Mesothelial cell of epicardium (in vitro differentiated cells): ENCODE results near the gene CFL1. TPM values are rescaled to one million over a fixed set of nuclear protein-coding genes. Genes with fewer than 3 reads are reported as not detected.

Experiments used
- DNase-seq, 2 experiments: peaks; one replicate each; pipeline ENCODE4 v3.0.0; 2021; ENCODE audit warnings: low spot score in 2 of 2; ENCODE audit not compliant: unreplicated experiment in 2 of 2
- H3K27ac Mint-ChIP-seq: 2 replicates; pipeline ENCODE4 v1.8.0; 2021; ENCODE audit warnings: mixed read lengths
- H3K27me3 Mint-ChIP-seq: 2 replicates; pipeline ENCODE4 v1.8.0; 2021; ENCODE audit warnings: low read depth, mixed read lengths
- H3K36me3 Mint-ChIP-seq: 2 replicates; pipeline ENCODE4 v1.8.0; 2021; ENCODE audit warnings: mixed read lengths
- H3K4me1 Mint-ChIP-seq: 2 replicates; pipeline ENCODE4 v1.8.0; 2021; ENCODE audit warnings: mixed read lengths
- H3K4me3 Mint-ChIP-seq: 2 replicates; pipeline ENCODE4 v1.8.0; 2021; ENCODE audit warnings: mild to moderate bottlenecking, moderate library complexity, mixed read lengths
- H3K9me3 Mint-ChIP-seq: 2 replicates; pipeline ENCODE4 v1.8.0; 2021; ENCODE audit warnings: mixed read lengths
- CTCF ChIP-seq: fragments of 200-600 bp; sonication (generic); IDR thresholded peaks from one replicate; pipeline ENCODE4 v1.5.0; 2021; ENCODE audit warnings: antibody characterized with exemption; ENCODE audit not compliant: unreplicated experiment
- total RNA-seq: library from RNA; stranded (reverse); gene quantifications from 3 replicates; pipeline ENCODE4 v1.2.1, GENCODE V29; 2021

Gene CFL1
- total RNA-seq, 1 donor from 2014 or later, result 736 TPM

DNA sequence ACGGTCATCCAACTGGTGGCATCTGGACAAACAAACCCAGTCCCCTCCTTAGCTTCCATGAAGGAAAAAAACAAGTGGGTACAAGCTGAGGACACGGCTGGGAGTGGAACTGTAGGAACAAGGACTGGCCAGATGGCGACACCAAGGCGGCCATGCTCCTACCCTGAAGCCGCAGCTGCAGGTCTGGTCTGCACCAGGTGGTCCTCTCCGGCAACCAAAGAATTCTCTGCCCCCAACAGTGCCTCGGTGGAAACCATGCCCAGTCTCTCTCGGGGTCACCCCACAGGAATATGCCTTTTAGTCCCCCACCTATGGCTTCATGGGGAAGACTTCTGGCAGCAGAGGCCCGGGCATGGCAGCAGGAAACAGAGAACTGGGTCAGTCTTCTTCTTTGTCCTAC is 48.5 kb downstream of the CFL1 start:
- H3K9me3 Mint-ChIP-seq, result no peaks in the 10 kb centered on the region
- no peak overlapping the region for H3K4me3 Mint-ChIP-seq
- no peak for TF ChIP-seq CTCF
- no peak overlapping the region for H3K27ac Mint-ChIP-seq
- peaks cover 15% of the 10 kb centered on the region for H3K27me3 Mint-ChIP-seq
- no peaks in the 10 kb centered on the region for H3K36me3 Mint-ChIP-seq
- DNase-seq, result no peak
- peaks cover 3% of the 10 kb centered on the region for H3K4me1 Mint-ChIP-seq

GRCh38 chr11:65808744-65809341 is 49.1 kb downstream of the CFL1 start:
- no peaks in the 10 kb centered on the region for H3K36me3 Mint-ChIP-seq
- no peak for DNase-seq
- peaks cover 22% of the 10 kb centered on the region for H3K27me3 Mint-ChIP-seq
- peaks cover 2% of the 10 kb centered on the region for H3K4me1 Mint-ChIP-seq
- H3K9me3 Mint-ChIP-seq, result no peaks in the 10 kb centered on the region
- no peak overlapping the region for H3K4me3 Mint-ChIP-seq
- no peak for TF ChIP-seq CTCF
- H3K27ac Mint-ChIP-seq, result no peak overlapping the region

- peaks cover 32% of the 10 kb centered on the region for H3K27me3 Mint-ChIP-seq
These were observed 51.0 kb downstream of the CFL1 start for GRCh38 chr11:65806979-65807378.

More at GRCh38 chr11:65806979-65807378, 51.0 kb downstream of the CFL1 start:
- DNase-seq, result no peak
- Mint-ChIP-seq H3K4me3 (no peak overlapping the region), H3K4me1 (no peaks in the 10 kb centered on the region), H3K9me3 (no peaks in the 10 kb centered on the region), H3K36me3 (no peaks in the 10 kb centered on the region), H3K27ac (no peak overlapping the region)
- no peak for TF ChIP-seq CTCF

Other genes starting within 250 kb of the CFL1 start
- gene MAP3K11, start 244.0 kb downstream of the CFL1 start, total RNA-seq, result 46.8 to 52.0 TPM (median 47.5 TPM) in 3 replicates
- 59.0 to 61.8 TPM (median 61.3 TPM) in 3 replicates for gene PCNX3, start 242.4 kb downstream of the CFL1 start, total RNA-seq
- 37.1 to 42.9 TPM (median 37.5 TPM) in 3 replicates for gene SIPA1, start 220.1 kb downstream of the CFL1 start, total RNA-seq
- gene RELA, start 195.3 kb downstream of the CFL1 start, total RNA-seq, result 95.6 to 98.8 TPM (median 96.8 TPM) in 3 replicates
- 72.0 to 77.8 TPM (median 77.1 TPM) in 3 replicates for gene KAT5, start 145.9 kb downstream of the CFL1 start, total RNA-seq
- 41.8 to 45.0 TPM (median 42.4 TPM) in 3 replicates for gene RNASEH2C, start 137.4 kb downstream of the CFL1 start, total RNA-seq
- gene AP5B1, start 77.2 kb downstream of the CFL1 start, total RNA-seq, result 23.3 to 24.9 TPM (median 24.3 TPM) in 3 replicates
- gene OVOL1, start 71.1 kb downstream of the CFL1 start, total RNA-seq, result 3.9 to 4.7 TPM (median 4.3 TPM) in 3 replicates
- gene SNX32, start 24.2 kb downstream of the CFL1 start, total RNA-seq, result 6.8 to 10.7 TPM (median 7.5 TPM) in 3 replicates
- 73.3 to 74.9 TPM (median 73.7 TPM) in 3 replicates for gene MUS81, start 2.3 kb upstream of the CFL1 start, total RNA-seq
- gene EFEMP2, start 14.6 kb upstream of the CFL1 start, total RNA-seq, result 203 to 216 TPM (median 211 TPM) in 3 replicates
- gene CTSW, start 21.7 kb upstream of the CFL1 start, total RNA-seq, result not detected in 3 replicates
- 62.4 to 63.9 TPM (median 62.9 TPM) in 3 replicates for gene FIBP, start 30.3 kb upstream of the CFL1 start, total RNA-seq
- 12.3 to 13.8 TPM (median 12.8 TPM) in 3 replicates for gene CCDC85B, start 32.5 kb upstream of the CFL1 start, total RNA-seq
- gene FOSL1, start 42.2 kb upstream of the CFL1 start, total RNA-seq, result 2.7 to 4.3 TPM (median 3.1 TPM) in 3 replicates
- 33.4 to 34.9 TPM (median 33.9 TPM) in 3 replicates for gene C11orf68, start 60.9 kb upstream of the CFL1 start, total RNA-seq
- gene DRAP1, start 61.2 kb upstream of the CFL1 start, total RNA-seq, result 68.5 to 74.4 TPM (median 70.9 TPM) in 3 replicates
- not detected in 3 replicates for gene TSGA10IP, start 87.3 kb upstream of the CFL1 start, total RNA-seq
- gene SART1, start 103.6 kb upstream of the CFL1 start, total RNA-seq, result 47.1 to 55.1 TPM (median 54.4 TPM) in 3 replicates
- gene EIF1AD, start 144.0 kb upstream of the CFL1 start, total RNA-seq, result 34.0 to 37.0 TPM (median 34.2 TPM) in 3 replicates
- 170 to 195 TPM (median 176 TPM) in 3 replicates for gene BANF1, start 144.3 kb upstream of the CFL1 start, total RNA-seq
- 1.1 to 1.2 TPM (median 1.2 TPM) in 3 replicates for gene CST6, start 153.8 kb upstream of the CFL1 start, total RNA-seq
- not detected in 3 replicates for gene CATSPER1, start 168.3 kb upstream of the CFL1 start, total RNA-seq
- gene GAL3ST3, start 191.0 kb upstream of the CFL1 start, total RNA-seq, result 4.7 to 5.7 TPM (median 4.9 TPM) in 3 replicates
- gene SF3B2, start 194.2 kb upstream of the CFL1 start, total RNA-seq, result 182 to 201 TPM (median 195 TPM) in 3 replicates
- 81.6 to 88.0 TPM (median 87.0 TPM) in 3 replicates for gene PACS1, start 212.1 kb upstream of the CFL1 start, total RNA-seq